Activated CD4-positive, alpha-beta memory T cell treated with anti-CD3 and anti-CD28 coated beads for 36 hours (primary cell): ENCODE measurements around the gene TAF10. TPM values are rescaled to one million over a fixed set of nuclear protein-coding genes. Genes with fewer than 3 reads are reported as not detected.
A peak's percentile ranks its signal among the peaks of the same experiment; 100 is the strongest.

Experiments
- CTCF ChIA-PET: fragments of 350-600 bp; sonication (Branson Sonifier 250); formaldehyde crosslinking; loops from one replicate; lab custom pipeline; 2021; ENCODE audit warnings: antibody characterized with exemption, inconsistent platforms; lab: Charles Lee
- POLR2A ChIA-PET: fragments of 350-600 bp; sonication (Branson Sonifier 250); formaldehyde crosslinking; loops from one replicate; lab custom pipeline; 2021; ENCODE audit warnings: antibody characterized with exemption; lab: Charles Lee
- DNase-seq: peaks from one replicate; pipeline ENCODE4 v3.0.0-alpha.2; 2020
- H3K27ac Mint-ChIP-seq: one replicate; pipeline ENCODE4 v1.8.0; 2021; ENCODE audit warnings: mixed read lengths
- H3K27me3 Mint-ChIP-seq: one replicate; pipeline ENCODE4 v1.8.0; 2021; ENCODE audit warnings: mixed read lengths
- H3K36me3 Mint-ChIP-seq: one replicate; pipeline ENCODE4 v1.8.0; 2021; ENCODE audit warnings: mixed read lengths
- H3K4me1 Mint-ChIP-seq: one replicate; pipeline ENCODE4 v1.8.0; 2021; ENCODE audit warnings: low read depth, mixed read lengths
- H3K4me3 Mint-ChIP-seq: one replicate; pipeline ENCODE4 v1.8.0; 2021; ENCODE audit warnings: mild to moderate bottlenecking, mixed read lengths
- H3K9me3 Mint-ChIP-seq: one replicate; pipeline ENCODE4 v1.8.0; 2021; ENCODE audit warnings: mixed read lengths
- intact Hi-C: fragments of 100-400 bp; cut with micrococcal nuclease; formaldehyde crosslinking; loops from one replicate; pipeline ENCODE4 v1.15.1; 2023
- total RNA-seq, 2 experiments: library from RNA; stranded (reverse); gene quantifications; one replicate each; pipeline ENCODE4 v1.2.3, GENCODE V29; 2021

Gene TAF10
- total RNA-seq, 2 experiments from 2014 or later = 158 to 165 TPM

- no peaks in the 10 kb centered on the region for H3K9me3 Mint-ChIP-seq
- CTCF ChIA-PET = interaction anchor here (0.8 to 1.9 kb wide), 3 partner anchors 9 to 243 kb away, joined by 3 to 10 read pairs (median 9); partner anchors contain the start of gene MRPL17
These were observed 9.7 kb upstream of the TAF10 start for GRCh38 chr11:6621711-6622211.

GRCh38 chr11:6620636-6621035 lies 8.6 kb upstream of the TAF10 start:
- peaks cover 5% of the 10 kb centered on the region for H3K36me3 Mint-ChIP-seq
- no peaks in the 10 kb centered on the region for H3K9me3 Mint-ChIP-seq
- intact Hi-C loops = no loop called here
- H3K4me1 Mint-ChIP-seq = peaks cover 10% of the 10 kb centered on the region
- no peak overlapping the region for H3K27ac Mint-ChIP-seq
- no peaks in the 10 kb centered on the region for H3K27me3 Mint-ChIP-seq
- DNase-seq = no peak
- ChIA-PET POLR2A (interaction anchor here (0.7 to 1.0 kb wide), 2 partner anchors 11 to 26 kb away, joined by 3 read pairs; no protein-coding TSS in a partner anchor), CTCF (interaction anchor here (0.6 to 1.9 kb wide), 6 partner anchors 7 to 241 kb away, joined by 3 to 10 read pairs (median 4); partner anchors contain the start of genes MRPL17 and TAF10)
- H3K4me3 Mint-ChIP-seq = no peak overlapping the region

More at GRCh38 chr11:6621711-6622211, 9.7 kb upstream of the TAF10 start:
- no peak overlapping the region for H3K4me3 Mint-ChIP-seq
- no peaks in the 10 kb centered on the region for H3K36me3 Mint-ChIP-seq
- no peaks in the 10 kb centered on the region for H3K27me3 Mint-ChIP-seq
- intact Hi-C loops = no loop called here
- peaks cover 4% of the 10 kb centered on the region for H3K4me1 Mint-ChIP-seq
- POLR2A ChIA-PET = interaction anchor here (0.7 to 1.3 kb wide), 5 partner anchors 10 to 73 kb away, joined by 3 to 6 read pairs (median 3); partner anchors contain the start of gene TAF10
- no peak overlapping the region for H3K27ac Mint-ChIP-seq
- no peak for DNase-seq

GRCh38 chr11:6619004-6619745 lies 7.2 kb upstream of the TAF10 start, which contains the start of gene TPP1:
TPP1 (minus strand) TSS chr11:6619422; CDS start chr11:6619400, 22 bp downstream.
- H3K4me1 Mint-ChIP-seq = peaks cover 10% of the 10 kb centered on the region
- ChIA-PET POLR2A (interaction anchor here (0.6 to 2.8 kb wide), 10 partner anchors 8 to 229 kb away, joined by 3 to 23 read pairs (median 4); partner anchors contain the start of genes ILK, MRPL17, RRP8 and SMPD1), CTCF (interaction anchor here (0.7 to 3.9 kb wide), 20 partner anchors 9 to 240 kb away, joined by 3 to 35 read pairs (median 5); partner anchors contain the start of genes ARFIP2, ILK, MRPL17 and RRP8)
- intact Hi-C loops = loop anchor here (1.0 to 10.0 kb wide), 4 partner anchors 28 to 1056 kb away; partner anchors contain the start of genes CYB5R2, MRPL17 and TRIM5
- no peaks in the 10 kb centered on the region for H3K9me3 Mint-ChIP-seq
- no peak within 1 kb of the TSS for H3K4me3 Mint-ChIP-seq
- H3K36me3 Mint-ChIP-seq = peaks cover 6% of the 10 kb centered on the region
- H3K27me3 Mint-ChIP-seq = no peaks in the 10 kb centered on the region
- no peak within 1 kb of the TSS for H3K27ac Mint-ChIP-seq
- DNase-seq = peak; percentile 93

- no peaks in the 10 kb centered on the region for H3K27me3 Mint-ChIP-seq
- intact Hi-C loops = loop anchor here (1.0 to 10.0 kb wide), 6 partner anchors 14 to 1056 kb away; partner anchors contain the start of genes CYB5R2, MRPL17 and TRIM5
- CTCF ChIA-PET = interaction anchor here (0.6 to 3.9 kb wide), 24 partner anchors 9 to 239 kb away, joined by 3 to 35 read pairs (median 4); partner anchors contain the start of genes ARFIP2, ILK, MRPL17 and RRP8
- H3K4me1 Mint-ChIP-seq = peaks cover 10% of the 10 kb centered on the region
- POLR2A ChIA-PET = interaction anchor here (0.6 to 2.8 kb wide), 10 partner anchors 9 to 228 kb away, joined by 3 to 23 read pairs (median 4); partner anchors contain the start of genes ILK, MRPL17, RRP8 and SMPD1
- H3K36me3 Mint-ChIP-seq = peaks cover 6% of the 10 kb centered on the region
- H3K4me3 Mint-ChIP-seq = no peak overlapping the region
- peak; percentile 83 for DNase-seq
- no peaks in the 10 kb centered on the region for H3K9me3 Mint-ChIP-seq
- H3K27ac Mint-ChIP-seq = no peak overlapping the region
These were observed 6.3 kb upstream of the TAF10 start for GRCh38 chr11:6618117-6619003.

GRCh38 chr11:6617315-6617781 lies 5.3 kb upstream of the TAF10 start:
- Mint-ChIP-seq H3K4me1 (peaks cover 10% of the 10 kb centered on the region), H3K9me3 (no peaks in the 10 kb centered on the region), H3K27ac (no peak overlapping the region), H3K36me3 (peaks cover 6% of the 10 kb centered on the region), H3K27me3 (no peaks in the 10 kb centered on the region), H3K4me3 (peak overlapping the region; percentile 12)
- ChIA-PET POLR2A (interaction anchor here (2.3 to 2.8 kb wide), 3 partner anchors 9 to 65 kb away, joined by 20 to 23 read pairs (median 20); partner anchors contain the start of genes ILK, MRPL17 and RRP8), CTCF (interaction anchor here (0.6 to 3.9 kb wide), 13 partner anchors 9 to 139 kb away, joined by 3 to 35 read pairs (median 4); partner anchors contain the start of genes ARFIP2, ILK, MRPL17 and RRP8)
- intact Hi-C loops = loop anchor here (10.0 kb wide), 1 partner anchor 1057 kb away; the partner anchor contains the start of gene CYB5R2
- peak; percentile 21 for DNase-seq

GRCh38 chr11:6616596-6617250 lies 4.7 kb upstream of the TAF10 start:
- Mint-ChIP-seq H3K9me3 (no peaks in the 10 kb centered on the region), H3K27me3 (no peaks in the 10 kb centered on the region), H3K27ac (no peak overlapping the region), H3K4me1 (peaks cover 10% of the 10 kb centered on the region), H3K4me3 (no peak overlapping the region), H3K36me3 (peaks cover 6% of the 10 kb centered on the region)
- ChIA-PET CTCF (interaction anchor here (1.1 to 3.9 kb wide), 2 partner anchors 13 to 51 kb away, joined by 3 to 31 read pairs; partner anchors contain the start of genes ILK and RRP8), POLR2A (no interaction called here)
- intact Hi-C loops = loop anchor here (10.0 kb wide), 1 partner anchor 1058 kb away; the partner anchor contains the start of gene CYB5R2
- no peak for DNase-seq

GRCh38 chr11:6615882-6616585 lies 4.0 kb upstream of the TAF10 start:
- Mint-ChIP-seq H3K4me1 (peaks cover 10% of the 10 kb centered on the region), H3K27ac (no peak overlapping the region), H3K36me3 (peaks cover 13% of the 10 kb centered on the region), H3K9me3 (no peaks in the 10 kb centered on the region), H3K27me3 (no peaks in the 10 kb centered on the region), H3K4me3 (no peak overlapping the region)
- intact Hi-C loops = loop anchor here (10.0 kb wide), 1 partner anchor 1059 kb away; the partner anchor contains the start of gene CYB5R2
- ChIA-PET POLR2A (no interaction called here), CTCF (interaction anchor here (1.0 to 3.9 kb wide), 3 partner anchors 12 to 67 kb away, joined by 3 to 31 read pairs (median 4); partner anchors contain the start of genes ILK, MRPL17 and RRP8)
- DNase-seq = no peak

GRCh38 chr11:6615046-6615445 lies 3.0 kb upstream of the TAF10 start:
- H3K4me3 Mint-ChIP-seq = no peak overlapping the region
- ChIA-PET POLR2A (no interaction called here), CTCF (interaction anchor here (1.0 kb wide), 1 partner anchor 68 kb away, joined by 4 read pairs; the partner anchor contains the start of gene MRPL17)
- intact Hi-C loops = loop anchor here (10.0 kb wide), 1 partner anchor 1060 kb away; the partner anchor contains the start of gene CYB5R2
- no peak for DNase-seq
- H3K9me3 Mint-ChIP-seq = no peaks in the 10 kb centered on the region
- peaks cover 22% of the 10 kb centered on the region for H3K36me3 Mint-ChIP-seq
- no peak overlapping the region for H3K27ac Mint-ChIP-seq
- peaks cover 10% of the 10 kb centered on the region for H3K4me1 Mint-ChIP-seq
- no peaks in the 10 kb centered on the region for H3K27me3 Mint-ChIP-seq

GRCh38 chr11:6614446-6614845 lies 2.4 kb upstream of the TAF10 start:
- no peak overlapping the region for H3K4me3 Mint-ChIP-seq
- peaks cover 10% of the 10 kb centered on the region for H3K4me1 Mint-ChIP-seq
- CTCF ChIA-PET = no interaction called here
- no peaks in the 10 kb centered on the region for H3K9me3 Mint-ChIP-seq
- no peak for DNase-seq
- H3K36me3 Mint-ChIP-seq = peaks cover 28% of the 10 kb centered on the region
- intact Hi-C loops = loop anchor here (5.0 to 10.0 kb wide), 2 partner anchors 377 to 1060 kb away; partner anchors contain the start of genes CNGA4 and CYB5R2
- POLR2A ChIA-PET = no interaction called here
- no peak overlapping the region for H3K27ac Mint-ChIP-seq
- H3K27me3 Mint-ChIP-seq = no peaks in the 10 kb centered on the region
